Neural progenitor cell (in vitro differentiated cells): ENCODE data around the gene VPS29.

ENCODE experiments used
- CTCF ChIP-seq: fragments of 200-600 bp; sonication (generic); IDR thresholded peaks from 2 replicates; pipeline ENCODE4 v1.5.1; 2017; ENCODE audit warnings: antibody characterized with exemption, mild to moderate bottlenecking
- EZH2 ChIP-seq: fragments of 200-600 bp; sonication (generic); IDR thresholded peaks from 2 replicates; pipeline ENCODE4 v1.6.1; 2017; ENCODE audit warnings: antibody characterized with exemption, mild to moderate bottlenecking, moderate library complexity

GRCh38 chr12:110547090-110547489 is 45.2 kb upstream of the VPS29 start:
- no peak for TF ChIP-seq CTCF
- TF ChIP-seq EZH2, result no peak
